Loucy (cell line): ENCODE results near the gene LMOD3.

Experiments
- H2AFZ ChIP-seq: fragments of 200-600 bp; sonication (generic); 2 replicates; pipeline ENCODE4 v1.6.0; 2016; ENCODE audit warnings: antibody characterized with exemption, mild to moderate bottlenecking, low read length, moderate library complexity
- H3F3A ChIP-seq: fragments of 200-600 bp; 2 replicates; pipeline ENCODE4 v1.6.0; 2016; ENCODE audit warnings: antibody characterized with exemption, low read depth, mild to moderate bottlenecking
- H3K27me3 ChIP-seq: fragments of 200-600 bp; sonication (generic); 2 replicates; pipeline ENCODE4 v1.6.1; 2014; ENCODE audit warnings: low read length, mild to moderate bottlenecking; ENCODE audit not compliant: insufficient read depth, poor library complexity, severe bottlenecking
- H3K36me3 ChIP-seq: fragments of 200-600 bp; sonication (generic); 2 replicates; pipeline ENCODE4 v1.6.1; 2016; ENCODE audit warnings: low read length; ENCODE audit not compliant: insufficient read depth
- H3K4me1 ChIP-seq: fragments of 200-600 bp; sonication (generic); 2 replicates; pipeline ENCODE4 v1.5.1; 2014; ENCODE audit warnings: low read length, mild to moderate bottlenecking; ENCODE audit not compliant: insufficient read depth, poor library complexity, severe bottlenecking
- H3K4me2 ChIP-seq: fragments of 200-600 bp; sonication (generic); 2 replicates; pipeline ENCODE4 v1.6.0; 2014; ENCODE audit warnings: antibody characterized with exemption, low read length, low read depth, mild to moderate bottlenecking; ENCODE audit not compliant: poor library complexity, severe bottlenecking
- H3K4me3 ChIP-seq: fragments of 200-600 bp; sonication (generic); 2 replicates; pipeline ENCODE4 v1.5.1; 2014; ENCODE audit warnings: low read length, mild to moderate bottlenecking, mixed read lengths; ENCODE audit not compliant: poor library complexity, severe bottlenecking
- H3K79me2 ChIP-seq: fragments of 200-600 bp; sonication (generic); 2 replicates; pipeline ENCODE4 v1.6.1; 2014; ENCODE audit warnings: low read length; ENCODE audit not compliant: insufficient read depth
- H3K9ac ChIP-seq: fragments of 200-600 bp; sonication (generic); 2 replicates; pipeline ENCODE4 v1.6.0; 2014; ENCODE audit warnings: mild to moderate bottlenecking, low read depth, low read length, moderate library complexity; ENCODE audit not compliant: poor library complexity, severe bottlenecking
- H3K9me2 ChIP-seq: fragments of 200-600 bp; sonication (generic); replicated peaks from 2 replicates; pipeline ENCODE4 v1.6.1; 2016; ENCODE audit warnings: low read depth, low read length, mixed read lengths
- H3K9me3 ChIP-seq: fragments of 200-600 bp; sonication (generic); 2 replicates; pipeline ENCODE4 v1.6.1; 2014; ENCODE audit warnings: mild to moderate bottlenecking, antibody characterized with exemption, low read length, low read depth; ENCODE audit not compliant: insufficient read depth
- H4K20me1 ChIP-seq: fragments of 200-600 bp; sonication (generic); 2 replicates; pipeline ENCODE4 v1.6.0; 2014; ENCODE audit warnings: antibody characterized with exemption, low read length, mild to moderate bottlenecking; ENCODE audit not compliant: insufficient read depth, poor library complexity, severe bottlenecking
- EZH2phosphoT487 ChIP-seq: fragments of 200-600 bp; IDR thresholded peaks from 2 replicates; pipeline ENCODE4 v1.6.1; 2018; ENCODE audit warnings: antibody characterized with exemption, mild to moderate bottlenecking, moderate library complexity, borderline replicate concordance
- TF ChIP-seq, protein P1 (sequence below): fragments of 200-600 bp; sonication (generic); conservative IDR thresholded peaks from 2 replicates; pipeline ENCODE4 v1.5.1; 2014; ENCODE audit warnings: mild to moderate bottlenecking, antibody characterized with exemption, low read length

Gene LMOD3

DNA sequence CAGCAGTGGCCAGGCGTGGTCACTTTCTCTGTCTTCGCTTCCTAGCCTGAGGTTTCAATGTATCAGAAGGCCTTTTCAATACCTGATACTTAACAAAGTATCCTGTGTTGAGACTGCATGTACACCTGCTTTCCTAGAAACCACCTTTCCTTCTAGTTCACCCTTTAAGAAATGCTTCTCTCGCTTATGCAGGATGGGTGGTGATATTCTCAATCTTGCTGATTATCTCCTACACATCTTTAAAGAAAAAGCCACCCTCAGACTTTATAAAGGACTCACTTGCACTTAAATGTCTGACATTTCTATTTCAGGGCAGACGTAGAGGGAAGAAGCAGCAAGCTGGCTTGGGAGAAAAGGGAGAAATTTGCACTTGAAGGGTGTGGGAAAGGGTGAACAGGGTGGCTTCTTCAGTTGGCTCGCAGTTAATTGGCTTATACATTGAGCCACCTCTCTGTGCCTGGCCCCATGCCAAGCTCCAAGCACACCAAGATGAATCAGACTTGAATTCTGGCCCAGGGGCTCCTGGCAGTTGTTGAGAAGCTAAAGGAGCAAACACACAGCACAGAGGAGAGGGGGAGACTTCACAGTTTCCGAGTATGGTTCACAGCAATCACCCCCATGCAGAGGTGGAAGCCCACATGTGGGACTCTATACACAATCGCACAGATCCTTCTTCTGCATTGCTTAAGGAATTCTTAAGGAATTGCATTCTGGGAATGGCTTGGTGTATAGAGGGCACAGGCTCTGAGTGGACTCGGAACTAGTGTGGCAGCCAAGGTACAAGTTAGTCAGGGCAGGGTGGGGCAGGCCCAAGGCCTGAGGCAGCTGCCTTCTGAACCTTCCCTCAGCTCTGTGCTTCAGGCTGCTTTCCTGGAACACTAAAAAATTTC is 36.3 kb downstream of the LMOD3 start:
- H3K9me3 ChIP-seq = no peaks in the 10 kb centered on the region
- no peaks in the 10 kb centered on the region for H3K36me3 ChIP-seq
- peaks cover 73% of the 10 kb centered on the region for H3K4me1 ChIP-seq
- peak overlapping the region; percentile 87; the same call in 1 of the 2 replicates for H2AFZ ChIP-seq
- peaks cover 63% of the 10 kb centered on the region for H3K79me2 ChIP-seq
- peak overlapping the region; percentile 98 for H3K4me3 ChIP-seq
- H3K27me3 ChIP-seq = no peaks in the 10 kb centered on the region
- peak overlapping the region; percentile 97 for H3K9ac ChIP-seq
- peaks cover 9% of the 10 kb centered on the region; the same call in 1 of the 2 replicates for H3F3A ChIP-seq
- H3K9me2 ChIP-seq = no peaks in the 10 kb centered on the region
- H3K4me2 ChIP-seq = peak overlapping the region; percentile 98
- peaks cover 21% of the 10 kb centered on the region for H4K20me1 ChIP-seq
- no peak for TF ChIP-seq EZH2phosphoT487
- TF ChIP-seq, protein P1, sequence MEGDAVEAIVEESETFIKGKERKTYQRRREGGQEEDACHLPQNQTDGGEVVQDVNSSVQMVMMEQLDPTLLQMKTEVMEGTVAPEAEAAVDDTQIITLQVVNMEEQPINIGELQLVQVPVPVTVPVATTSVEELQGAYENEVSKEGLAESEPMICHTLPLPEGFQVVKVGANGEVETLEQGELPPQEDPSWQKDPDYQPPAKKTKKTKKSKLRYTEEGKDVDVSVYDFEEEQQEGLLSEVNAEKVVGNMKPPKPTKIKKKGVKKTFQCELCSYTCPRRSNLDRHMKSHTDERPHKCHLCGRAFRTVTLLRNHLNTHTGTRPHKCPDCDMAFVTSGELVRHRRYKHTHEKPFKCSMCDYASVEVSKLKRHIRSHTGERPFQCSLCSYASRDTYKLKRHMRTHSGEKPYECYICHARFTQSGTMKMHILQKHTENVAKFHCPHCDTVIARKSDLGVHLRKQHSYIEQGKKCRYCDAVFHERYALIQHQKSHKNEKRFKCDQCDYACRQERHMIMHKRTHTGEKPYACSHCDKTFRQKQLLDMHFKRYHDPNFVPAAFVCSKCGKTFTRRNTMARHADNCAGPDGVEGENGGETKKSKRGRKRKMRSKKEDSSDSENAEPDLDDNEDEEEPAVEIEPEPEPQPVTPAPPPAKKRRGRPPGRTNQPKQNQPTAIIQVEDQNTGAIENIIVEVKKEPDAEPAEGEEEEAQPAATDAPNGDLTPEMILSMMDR = no peak

DNA sequence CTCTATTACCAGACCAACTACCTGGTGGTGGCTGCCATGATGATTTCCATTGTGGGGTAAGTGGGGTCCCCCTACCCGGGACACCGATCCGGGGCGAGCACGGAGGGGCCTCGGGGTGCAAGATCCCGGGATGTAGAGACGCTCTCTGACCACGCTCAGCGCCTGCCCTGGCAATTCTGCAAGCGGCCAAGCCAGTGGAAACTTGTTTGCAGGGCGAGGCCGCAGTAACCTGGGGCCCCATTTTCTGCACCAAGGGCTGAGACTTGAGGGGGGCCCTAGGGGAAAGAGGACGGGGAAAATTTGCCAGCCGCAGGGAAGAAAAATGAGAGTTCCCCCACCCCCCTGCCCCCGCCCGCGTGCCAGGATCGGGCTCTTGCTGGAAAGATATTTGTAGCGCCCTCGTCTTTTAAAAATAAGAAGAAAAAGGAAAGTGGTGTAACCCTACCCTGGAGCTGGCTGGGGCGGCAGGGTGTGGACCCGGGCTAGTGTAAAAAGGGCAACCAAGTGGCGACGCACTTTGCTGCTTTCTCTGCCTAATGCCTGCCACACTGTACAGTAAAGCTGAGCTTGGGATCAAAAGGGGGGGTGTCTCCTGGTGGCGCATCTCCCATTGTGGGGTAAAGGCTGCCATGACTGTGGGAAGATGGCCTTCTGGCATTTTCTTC is 37.1 kb downstream of the LMOD3 start:
- peaks cover 63% of the 10 kb centered on the region for H3K79me2 ChIP-seq
- H3K27me3 ChIP-seq = no peaks in the 10 kb centered on the region
- H3K36me3 ChIP-seq = no peaks in the 10 kb centered on the region
- H3K9ac ChIP-seq = peak overlapping the region; percentile 97
- peaks cover 9% of the 10 kb centered on the region; the same call in 1 of the 2 replicates for H3F3A ChIP-seq
- no peaks in the 10 kb centered on the region for H3K9me2 ChIP-seq
- TF ChIP-seq, protein P1 = no peak
- H3K4me1 ChIP-seq = peaks cover 75% of the 10 kb centered on the region
- peaks cover 21% of the 10 kb centered on the region for H4K20me1 ChIP-seq
- peak overlapping the region; percentile 98 for H3K4me2 ChIP-seq
- H3K9me3 ChIP-seq = no peaks in the 10 kb centered on the region
- peak overlapping the region; percentile 87 for H2AFZ ChIP-seq
- peak overlapping the region; percentile 98 for H3K4me3 ChIP-seq

DNA sequence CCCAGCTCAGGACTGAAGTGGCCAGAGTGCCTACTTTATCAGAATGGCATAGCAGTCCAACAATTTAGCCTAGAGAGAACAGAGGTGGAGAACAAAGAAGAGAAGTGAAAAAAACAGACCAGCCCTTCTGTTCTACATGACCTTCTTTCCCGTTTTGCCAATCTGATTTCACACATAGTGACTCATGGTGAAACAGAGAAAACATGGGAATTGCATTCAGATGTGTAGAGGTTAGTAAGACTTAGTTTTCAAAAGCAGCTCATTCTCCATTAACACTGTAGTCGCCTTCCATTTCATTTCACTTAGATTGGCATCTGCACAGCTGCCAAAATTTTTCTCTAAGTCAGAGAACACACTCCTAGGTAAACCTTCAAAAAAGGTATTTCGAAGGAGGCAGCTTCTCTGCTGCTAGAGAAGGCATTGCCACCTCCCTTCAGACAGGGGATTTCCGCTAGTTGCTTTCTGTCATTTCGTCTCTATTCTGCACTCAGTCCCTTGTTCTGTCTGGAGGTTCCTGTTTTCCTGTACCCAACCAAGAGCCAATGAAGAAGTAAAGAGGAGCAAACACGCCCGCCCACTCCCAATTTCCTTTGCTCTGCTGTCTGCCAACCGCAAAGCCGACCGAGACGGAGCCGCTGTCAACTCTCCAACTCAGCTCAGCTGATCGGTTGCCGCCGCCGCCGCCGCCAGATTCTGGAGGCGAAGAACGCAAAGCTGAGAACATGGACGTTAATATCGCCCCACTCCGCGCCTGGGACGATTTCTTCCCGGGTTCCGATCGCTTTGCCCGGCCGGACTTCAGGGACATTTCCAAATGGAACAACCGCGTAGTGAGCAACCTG is 37.8 kb downstream of the LMOD3 start, which contains the start of gene ARL6IP5:
Gene ARL6IP5 (plus strand): TSS at position 612 of the 842 bp plus-strand sequence. CDS start 111 bp downstream, at position 723.
- H3K4me1 ChIP-seq = peaks cover 68% of the 10 kb centered on the region
- H3K4me3 ChIP-seq = peak within 1 kb of the TSS; percentile 98

More for the DNA sequence above, 37.8 kb downstream of the LMOD3 start, which contains the start of gene ARL6IP5:
- H3K79me2 ChIP-seq = peaks cover 60% of the 10 kb centered on the region
- no peaks in the 10 kb centered on the region for H3K36me3 ChIP-seq
- peaks cover 9% of the 10 kb centered on the region; the same call in 1 of the 2 replicates for H3F3A ChIP-seq
- no peaks in the 10 kb centered on the region for H3K27me3 ChIP-seq
- peak within 1 kb of the TSS; percentile 97 for H3K9ac ChIP-seq
- peaks cover 16% of the 10 kb centered on the region for H4K20me1 ChIP-seq
- TF ChIP-seq, protein P1 = no peak
- TF ChIP-seq EZH2phosphoT487 = no peak
- H2AFZ ChIP-seq = peak within 1 kb of the TSS; percentile 87
- no peaks in the 10 kb centered on the region for H3K9me2 ChIP-seq
- no peaks in the 10 kb centered on the region for H3K9me3 ChIP-seq
- H3K4me2 ChIP-seq = peak within 1 kb of the TSS; percentile 98
